Measurements from ENCODE around the gene FGG.
"Not testable (repeated sequence)": the region's sequence is repeated elsewhere in the genome, so short reads cannot be mapped to it uniquely, and the experiment has no call there.

Gene FGG

GRCh38 chr4:154609532-154609931, 2.9 kb downstream of the FGG start:
- no peak for DNase-seq

- DNase-seq = no peak
Observed at GRCh38 chr4:154608361-154609252, 3.8 kb downstream of the FGG start.

GRCh38 chr4:154606728-154607723, 5.4 kb downstream of the FGG start:
- no peak for DNase-seq

- DNase-seq = no peak
Observed at GRCh38 chr4:154604696-154605200, 7.7 kb downstream of the FGG start.

GRCh38 chr4:154603033-154603943, 9.2 kb downstream of the FGG start:
- no peak for DNase-seq

GRCh38 chr4:154602404-154603020, 9.9 kb downstream of the FGG start:
- no peak for DNase-seq

GRCh38 chr4:154597798-154598774, 14.4 kb downstream of the FGG start:
- DNase-seq = no peak

GRCh38 chr4:154597281-154597680, 15.2 kb downstream of the FGG start:
- DNase-seq = not testable (repeated sequence)

- no peak for DNase-seq
Observed at GRCh38 chr4:154595807-154596206, 16.6 kb downstream of the FGG start.

GRCh38 chr4:154594343-154594742, 18.1 kb downstream of the FGG start:
- not testable (repeated sequence) for DNase-seq

- no peak for DNase-seq
Observed at GRCh38 chr4:154593868-154594267, 18.6 kb downstream of the FGG start.

GRCh38 chr4:154591890-154592289, 20.6 kb downstream of the FGG start:
- no peak for DNase-seq

GRCh38 chr4:154590329-154591006, 22.0 kb downstream of the FGG start, which contains the start of gene FGA:
FGA (minus strand) TSS chr4:154590742; CDS start chr4:154590687, 55 bp downstream.
- no peak for DNase-seq

- DNase-seq = no peak
Observed at GRCh38 chr4:154589296-154590197, 22.9 kb downstream of the FGG start.

- no peak for DNase-seq
Observed at GRCh38 chr4:154588198-154588597, 24.3 kb downstream of the FGG start.

- no peak for DNase-seq
Observed at GRCh38 chr4:154586296-154587033, 26.0 kb downstream of the FGG start.

- no peak for DNase-seq
Observed at GRCh38 chr4:154585369-154586018, 27.0 kb downstream of the FGG start.
